GM23338 (cell line): ENCODE data around the gene SV2C. TPM values are rescaled to one million over a fixed set of nuclear protein-coding genes. Genes with fewer than 3 reads are reported as not detected.

Source experiments
- ATAC-seq: fragments of 200-7000 bp; cut with Tn5 transposase; 3 replicates; pipeline ENCODE4 v1.9.1; 2020
- DNase-seq: peaks from one replicate; pipeline ENCODE4 v3.0.0-alpha.2; 2015; ENCODE audit warnings: low spot score
- H2AFZ ChIP-seq: fragments of 200-600 bp; sonication (generic); 2 replicates; pipeline ENCODE4 v1.8.0; 2016; ENCODE audit warnings: antibody characterized with exemption, mild to moderate bottlenecking, moderate library complexity
- H3F3A ChIP-seq: fragments of 200-600 bp; sonication (generic); replicated peaks from 2 replicates; pipeline ENCODE4 v1.8.0; 2017; ENCODE audit warnings: antibody characterized with exemption, mixed run types, low read depth
- H3K27ac ChIP-seq: fragments of 200-600 bp; sonication (generic); 2 replicates; pipeline ENCODE4 v1.6.1; 2016; ENCODE audit warnings: low read depth
- H3K27me3 ChIP-seq: fragments of 200-600 bp; sonication (generic); 2 replicates; pipeline ENCODE4 v1.8.0; 2016; ENCODE audit warnings: mild to moderate bottlenecking, mixed run types, moderate library complexity; ENCODE audit not compliant: insufficient read depth
- H3K36me3 ChIP-seq: fragments of 200-600 bp; sonication (generic); 2 replicates; pipeline ENCODE4 v1.8.0; 2016; ENCODE audit warnings: mild to moderate bottlenecking; ENCODE audit not compliant: insufficient read depth
- H3K4me1 ChIP-seq: fragments of 200-600 bp; sonication (generic); 2 replicates; pipeline ENCODE4 v1.8.0; 2016; ENCODE audit warnings: mild to moderate bottlenecking, moderate library complexity; ENCODE audit not compliant: insufficient read depth
- H3K4me2 ChIP-seq: fragments of 200-600 bp; sonication (generic); 2 replicates; pipeline ENCODE4 v1.7.1; 2017; ENCODE audit warnings: mixed run types
- H3K4me3 ChIP-seq: fragments of 200-600 bp; sonication (generic); 2 replicates; pipeline ENCODE4 v1.6.1; 2016; ENCODE audit warnings: mixed run types
- H3K79me2 ChIP-seq: fragments of 200-600 bp; sonication (generic); replicated peaks from 2 replicates; pipeline ENCODE4 v1.8.0; 2017; ENCODE audit warnings: mild to moderate bottlenecking; ENCODE audit not compliant: insufficient read depth
- H3K9me2 ChIP-seq: fragments of 200-600 bp; sonication (generic); 2 replicates; pipeline ENCODE4 v1.8.0; 2017; ENCODE audit not compliant: insufficient read depth
- H4K20me1 ChIP-seq: fragments of 200-600 bp; sonication (generic); replicated peaks from 2 replicates; pipeline ENCODE4 v1.8.0; 2017; ENCODE audit warnings: mild to moderate bottlenecking; ENCODE audit not compliant: insufficient read depth
- H3K27ac Mint-ChIP-seq: 2 replicates; pipeline ENCODE4 v1.8.0; 2020; ENCODE audit warnings: inconsistent platforms, mild to moderate bottlenecking, moderate library complexity, mixed read lengths
- H3K27me3 Mint-ChIP-seq: 3 replicates; pipeline ENCODE4 v1.8.0; 2022; ENCODE audit warnings: low read depth, mild to moderate bottlenecking, moderate library complexity, mixed read lengths, inconsistent platforms; ENCODE audit not compliant: insufficient read depth, poor library complexity
- H3K36me3 Mint-ChIP-seq: 3 replicates; pipeline ENCODE4 v1.8.0; 2021; ENCODE audit warnings: low read depth, mild to moderate bottlenecking, inconsistent platforms, moderate library complexity, mixed read lengths
- H3K4me1 Mint-ChIP-seq: 3 replicates; pipeline ENCODE4 v1.8.0; 2020; ENCODE audit warnings: mild to moderate bottlenecking, inconsistent platforms, mixed read lengths
- H3K4me3 Mint-ChIP-seq: 3 replicates; pipeline ENCODE4 v1.8.0; 2021; ENCODE audit warnings: moderate library complexity, mild to moderate bottlenecking, inconsistent platforms, mixed read lengths
- H3K9me3 Mint-ChIP-seq: 3 replicates; pipeline ENCODE4 v1.8.0; 2020; ENCODE audit warnings: moderate library complexity, mild to moderate bottlenecking, inconsistent platforms, mixed read lengths
- CTCF ChIP-seq, 2 experiments: fragments of 200-600 bp in 1 of 2; sonication (generic) in 1 of 2; conservative IDR thresholded peaks; 2 replicates each; pipeline versions ENCODE4 v1.5.1 to v1.6.1; 2016 to 2017; ENCODE audit warnings: antibody characterized with exemption in 2 of 2, low read depth in 2 of 2, mild to moderate bottlenecking in 2 of 2, moderate library complexity in 1 of 2
- EZH2phosphoT487 ChIP-seq: fragments of 200-600 bp; sonication (generic); IDR thresholded peaks from one replicate; pipeline ENCODE4 v1.8.1; 2018; ENCODE audit warnings: antibody characterized with exemption; ENCODE audit not compliant: unreplicated experiment
- JUNB ChIP-seq: IDR thresholded peaks from one replicate; pipeline ENCODE4 v1.6.1; 2016; ENCODE audit warnings: antibody characterized with exemption; ENCODE audit not compliant: unreplicated experiment
- STAT1 ChIP-seq: IDR thresholded peaks from one replicate; pipeline ENCODE4 v1.6.1; 2016; ENCODE audit warnings: antibody characterized with exemption; ENCODE audit not compliant: unreplicated experiment
- ZNF462 ChIP-seq: fragments of 250-450 bp; sonication (Bioruptor Pico); IDR thresholded peaks from 2 replicates; pipeline ENCODE4 v1.5.0; 2020; ENCODE audit warnings: mild to moderate bottlenecking, moderate library complexity
- polyA plus RNA-seq: library from polyadenylated mRNA; unstranded; fragments of >200 nt; fragmentation: Nextera tagmentation; extraction: Ambion mirVana; gene quantifications from 2 replicates; pipeline ENCODE4 v1.2.1, GENCODE V29; 2016
- total RNA-seq: library from RNA; depleted of rRNA; stranded (reverse); fragments of >200 nt; shearing (Covaris generic); gene quantifications from 2 replicates; pipeline ENCODE4 v1.2.3, GENCODE V29; 2014

The SV2C gene
- total and polyA plus RNA-seq, 2 experiments from 2014 or later = 0.05 to 0.07 TPM

GRCh38 chr5:76391014-76391413 is 307.8 kb downstream of the SV2C start:
- Histone ChIP-seq H3K4me3 (no peak overlapping the region), H3F3A (no peaks in the 10 kb centered on the region), H3K9me2 (no peaks in the 10 kb centered on the region), H3K4me2 (no peak overlapping the region), H3K79me2 (no peaks in the 10 kb centered on the region), H3K27me3 (no peaks in the 10 kb centered on the region), H3K36me3 (no peaks in the 10 kb centered on the region), H3K4me1 (peaks cover 24% of the 10 kb centered on the region), H4K20me1 (no peaks in the 10 kb centered on the region), H2AFZ (0 out of 2 replicates have a peak overlapping the region, but pooled peaks have one; percentile 1), H3K27ac (no peak overlapping the region)
- ATAC-seq (no peak), DNase-seq (no peak)
- Mint-ChIP-seq H3K27ac (no peak overlapping the region), H3K4me3 (no peak overlapping the region), H3K4me1 (peaks cover 28% of the 10 kb centered on the region), H3K9me3 (no peaks in the 10 kb centered on the region; the same call in 2 of the 3 replicates), H3K36me3 (no peaks in the 10 kb centered on the region), H3K27me3 (no peaks in the 10 kb centered on the region)
- TF ChIP-seq STAT1 (no peak), EZH2phosphoT487 (no peak), JUNB (no peak), CTCF (conservative IDR thresholded peaks at IDR 0.05; ENCODE audit: low read depth in 2 of 2) (no peak), ZNF462 (CRISPR knock-in tag) (no peak)
